ENCODE measurements around the gene PPM1H.

PPM1H gene

GRCh38 chr12:62718762-62719426 lies 216.1 kb downstream of the PPM1H start:
- intact Hi-C loops (cut with micrococcal nuclease), result no loop called here
- peaks cover 20% of the 10 kb centered on the region for H3K4me1 Mint-ChIP-seq (ENCODE audit: low read depth)
- H3K27me3 Mint-ChIP-seq, result no peaks in the 10 kb centered on the region
- no peak overlapping the region for H3K4me3 Mint-ChIP-seq
- no peaks in the 10 kb centered on the region for H3K9me3 Mint-ChIP-seq
- no peaks in the 10 kb centered on the region for H3K36me3 Mint-ChIP-seq (ENCODE audit: low read depth)
- H3K27ac Mint-ChIP-seq, result no peak overlapping the region

DNA sequence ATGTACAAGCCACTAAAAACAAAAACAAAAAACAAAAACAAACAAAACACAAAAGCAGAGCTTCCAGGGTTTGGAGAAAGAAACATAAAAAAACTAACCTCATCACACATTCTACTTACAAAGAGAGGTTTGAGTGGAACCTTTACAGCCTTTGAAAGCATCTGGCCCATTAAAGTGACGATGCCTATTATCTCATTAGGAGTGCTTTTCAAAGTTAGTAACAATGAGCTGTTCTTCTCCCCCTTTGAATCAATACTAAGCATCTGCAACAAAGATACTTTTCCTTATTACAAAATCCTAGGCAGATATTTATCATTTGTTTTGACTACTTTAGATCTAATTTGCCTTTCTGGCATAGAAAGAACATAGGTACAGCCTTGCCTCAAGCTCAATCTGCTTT lies 217.3 kb downstream of the PPM1H start:
- H3K9me3 Mint-ChIP-seq, result no peaks in the 10 kb centered on the region

GRCh38 chr12:62716866-62717525 lies 218.0 kb downstream of the PPM1H start:
- no peaks in the 10 kb centered on the region for H3K27me3 Mint-ChIP-seq
- H3K27ac Mint-ChIP-seq, result no peak overlapping the region
- H3K4me3 Mint-ChIP-seq, result no peak overlapping the region
- H3K4me1 Mint-ChIP-seq (ENCODE audit: low read depth), result peaks cover 20% of the 10 kb centered on the region
- no peaks in the 10 kb centered on the region for H3K36me3 Mint-ChIP-seq (ENCODE audit: low read depth)
- intact Hi-C loops (cut with micrococcal nuclease), result no loop called here
- no peaks in the 10 kb centered on the region for H3K9me3 Mint-ChIP-seq

More for the DNA sequence above, 217.3 kb downstream of the PPM1H start:
- Mint-ChIP-seq H3K27me3 (no peaks in the 10 kb centered on the region), H3K4me3 (no peak overlapping the region), H3K4me1 (ENCODE audit: low read depth) (peaks cover 20% of the 10 kb centered on the region), H3K27ac (no peak overlapping the region), H3K36me3 (ENCODE audit: low read depth) (no peaks in the 10 kb centered on the region)
- intact Hi-C loops (cut with micrococcal nuclease), result no loop called here

- H3K36me3 Mint-ChIP-seq (ENCODE audit: low read depth), result no peaks in the 10 kb centered on the region
- no peaks in the 10 kb centered on the region for H3K27me3 Mint-ChIP-seq
- H3K27ac Mint-ChIP-seq, result no peak overlapping the region
- no peak overlapping the region for H3K4me3 Mint-ChIP-seq
- no peaks in the 10 kb centered on the region for H3K9me3 Mint-ChIP-seq
- intact Hi-C loops (cut with micrococcal nuclease), result no loop called here
- H3K4me1 Mint-ChIP-seq (ENCODE audit: low read depth), result peaks cover 15% of the 10 kb centered on the region
Observed at GRCh38 chr12:62716037-62716436, 218.9 kb downstream of the PPM1H start.

DNA sequence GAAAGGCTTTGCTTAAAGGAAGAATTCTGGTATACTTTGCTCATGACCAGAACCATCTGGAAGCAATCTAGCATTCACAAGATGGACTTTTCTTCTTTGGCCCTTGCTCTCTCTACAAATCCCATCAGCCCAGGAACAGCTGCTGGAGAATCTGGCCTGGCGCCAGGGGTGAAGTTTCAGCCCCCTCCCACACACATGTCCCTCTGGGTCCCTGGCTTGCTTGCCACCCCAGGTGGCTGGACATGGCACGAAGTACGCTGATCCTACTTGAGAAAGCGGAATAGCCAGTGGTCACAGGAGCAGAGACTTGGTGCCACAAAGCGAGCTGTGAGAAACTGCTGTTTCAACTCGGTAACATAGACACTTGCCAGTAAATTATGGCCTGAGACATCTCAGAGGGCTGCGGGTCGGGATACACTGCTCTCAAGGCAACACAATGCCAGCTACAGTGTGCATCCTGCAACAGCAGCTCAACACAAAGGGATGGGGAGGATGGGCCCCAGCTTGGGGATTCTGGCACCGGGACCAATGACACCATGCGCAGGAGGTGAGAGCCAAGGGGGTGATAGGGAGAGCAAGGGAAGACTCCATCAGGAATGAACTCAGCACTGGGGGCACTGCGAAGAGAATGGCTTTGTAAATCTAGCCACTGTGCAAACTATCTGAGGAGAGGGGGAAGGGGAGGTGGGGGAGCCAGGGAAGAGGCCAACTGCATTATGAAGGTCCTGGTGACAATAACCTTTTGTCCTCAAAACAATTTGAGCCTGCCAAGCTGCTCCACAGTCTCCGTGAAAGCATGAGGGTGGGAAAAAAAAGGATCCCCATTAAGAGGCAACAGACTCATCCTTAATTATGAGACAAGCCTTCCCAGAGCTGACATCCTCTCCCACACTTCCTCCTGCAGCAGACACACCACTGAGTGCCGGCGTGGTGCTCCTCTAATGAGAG lies 219.9 kb downstream of the PPM1H start:
- H3K36me3 Mint-ChIP-seq (ENCODE audit: low read depth), result no peaks in the 10 kb centered on the region
- H3K4me3 Mint-ChIP-seq, result no peak overlapping the region
- no peak overlapping the region for H3K27ac Mint-ChIP-seq
- intact Hi-C loops (cut with micrococcal nuclease), result no loop called here
- H3K27me3 Mint-ChIP-seq, result no peaks in the 10 kb centered on the region
- no peaks in the 10 kb centered on the region for H3K9me3 Mint-ChIP-seq
- peaks cover 13% of the 10 kb centered on the region for H3K4me1 Mint-ChIP-seq (ENCODE audit: low read depth)

GRCh38 chr12:62714181-62714773 lies 220.7 kb downstream of the PPM1H start:
- H3K27ac Mint-ChIP-seq, result no peak overlapping the region

GRCh38 chr12:62713723-62714122 lies 221.2 kb downstream of the PPM1H start:
- Mint-ChIP-seq H3K27ac (no peak overlapping the region), H3K4me1 (ENCODE audit: low read depth) (peaks cover 24% of the 10 kb centered on the region), H3K36me3 (ENCODE audit: low read depth) (no peaks in the 10 kb centered on the region), H3K27me3 (no peaks in the 10 kb centered on the region), H3K9me3 (no peaks in the 10 kb centered on the region), H3K4me3 (no peak overlapping the region)
- intact Hi-C loops (cut with micrococcal nuclease), result no loop called here

More at GRCh38 chr12:62714181-62714773, 220.7 kb downstream of the PPM1H start:
- intact Hi-C loops (cut with micrococcal nuclease), result no loop called here
- Mint-ChIP-seq H3K9me3 (no peaks in the 10 kb centered on the region), H3K36me3 (ENCODE audit: low read depth) (no peaks in the 10 kb centered on the region), H3K27me3 (no peaks in the 10 kb centered on the region), H3K4me1 (ENCODE audit: low read depth) (peaks cover 18% of the 10 kb centered on the region), H3K4me3 (no peak overlapping the region)

- intact Hi-C loops (cut with micrococcal nuclease), result no loop called here
- H3K4me3 Mint-ChIP-seq, result no peak overlapping the region
- H3K27ac Mint-ChIP-seq, result no peak overlapping the region
- H3K36me3 Mint-ChIP-seq (ENCODE audit: low read depth), result no peaks in the 10 kb centered on the region
- H3K27me3 Mint-ChIP-seq, result no peaks in the 10 kb centered on the region
- no peaks in the 10 kb centered on the region for H3K9me3 Mint-ChIP-seq
- H3K4me1 Mint-ChIP-seq (ENCODE audit: low read depth), result peaks cover 25% of the 10 kb centered on the region
Observed at GRCh38 chr12:62712681-62713573, 222.0 kb downstream of the PPM1H start.

DNA sequence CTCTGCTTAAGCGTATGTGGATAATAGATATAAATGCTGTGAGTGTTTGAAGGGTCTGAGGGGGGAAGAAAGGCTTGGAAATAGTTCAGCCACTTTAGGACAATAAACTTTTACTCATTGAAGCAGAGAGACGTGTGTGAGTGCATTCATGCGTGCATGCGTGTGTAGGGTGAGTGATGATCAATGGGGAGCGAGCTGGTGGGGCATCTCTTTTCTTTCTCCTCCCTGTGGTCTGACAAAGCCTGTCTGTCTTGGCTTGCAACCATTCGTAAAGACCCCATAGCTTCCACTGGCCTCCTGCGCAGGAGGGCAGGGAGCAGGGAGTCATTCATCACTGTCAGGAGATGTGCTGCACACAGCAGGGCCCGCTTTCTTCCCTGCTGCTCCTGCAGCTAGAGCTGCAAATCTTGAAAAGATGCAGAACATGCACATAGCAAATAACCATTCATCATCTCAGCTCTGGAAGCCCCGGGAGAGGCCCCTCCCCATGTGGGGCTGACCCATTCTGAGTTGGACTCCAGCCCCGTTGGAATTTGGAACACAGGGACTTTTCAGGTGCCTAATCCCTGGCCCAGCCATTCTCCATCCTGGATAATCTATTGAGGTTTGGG lies 223.2 kb downstream of the PPM1H start:
- Mint-ChIP-seq H3K27ac (no peak overlapping the region), H3K36me3 (ENCODE audit: low read depth) (no peaks in the 10 kb centered on the region), H3K27me3 (no peaks in the 10 kb centered on the region), H3K4me1 (ENCODE audit: low read depth) (peaks cover 25% of the 10 kb centered on the region), H3K9me3 (no peaks in the 10 kb centered on the region), H3K4me3 (no peak overlapping the region)
- intact Hi-C loops (cut with micrococcal nuclease), result no loop called here

- H3K27ac Mint-ChIP-seq, result peak overlapping the region; percentile 56
- intact Hi-C loops (cut with micrococcal nuclease), result no loop called here
- H3K27me3 Mint-ChIP-seq, result no peaks in the 10 kb centered on the region
- peaks cover 12% of the 10 kb centered on the region for H3K4me1 Mint-ChIP-seq (ENCODE audit: low read depth)
- H3K9me3 Mint-ChIP-seq, result no peaks in the 10 kb centered on the region
- no peak overlapping the region for H3K4me3 Mint-ChIP-seq
- no peaks in the 10 kb centered on the region for H3K36me3 Mint-ChIP-seq (ENCODE audit: low read depth)
Observed at GRCh38 chr12:62709311-62709710, 225.6 kb downstream of the PPM1H start.

DNA sequence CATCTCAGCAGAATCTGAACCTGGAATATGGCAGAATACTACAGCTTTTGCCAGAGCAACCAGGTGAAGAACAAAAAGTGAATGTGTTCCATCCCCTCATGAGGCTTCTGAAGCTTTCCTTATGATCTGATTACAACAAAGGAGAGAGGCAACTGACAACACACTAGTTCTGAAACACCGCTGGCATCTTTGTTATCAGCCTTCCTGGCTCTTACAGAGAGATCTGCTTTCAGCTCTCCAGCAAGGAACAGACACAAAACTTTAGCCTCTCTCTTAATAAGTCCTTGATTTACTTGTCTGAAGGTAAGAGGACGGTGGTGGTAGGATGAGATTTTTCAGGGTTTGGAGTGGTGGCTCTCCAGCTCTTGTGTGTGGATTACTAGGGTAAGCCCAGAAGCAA lies 227.0 kb downstream of the PPM1H start:
- intact Hi-C loops (cut with micrococcal nuclease), result no loop called here
- no peak overlapping the region for H3K4me3 Mint-ChIP-seq
- H3K4me1 Mint-ChIP-seq (ENCODE audit: low read depth), result peaks cover 12% of the 10 kb centered on the region
- no peaks in the 10 kb centered on the region for H3K36me3 Mint-ChIP-seq (ENCODE audit: low read depth)
- no peaks in the 10 kb centered on the region for H3K27me3 Mint-ChIP-seq
- H3K9me3 Mint-ChIP-seq, result no peaks in the 10 kb centered on the region
- H3K27ac Mint-ChIP-seq, result no peak overlapping the region

DNA sequence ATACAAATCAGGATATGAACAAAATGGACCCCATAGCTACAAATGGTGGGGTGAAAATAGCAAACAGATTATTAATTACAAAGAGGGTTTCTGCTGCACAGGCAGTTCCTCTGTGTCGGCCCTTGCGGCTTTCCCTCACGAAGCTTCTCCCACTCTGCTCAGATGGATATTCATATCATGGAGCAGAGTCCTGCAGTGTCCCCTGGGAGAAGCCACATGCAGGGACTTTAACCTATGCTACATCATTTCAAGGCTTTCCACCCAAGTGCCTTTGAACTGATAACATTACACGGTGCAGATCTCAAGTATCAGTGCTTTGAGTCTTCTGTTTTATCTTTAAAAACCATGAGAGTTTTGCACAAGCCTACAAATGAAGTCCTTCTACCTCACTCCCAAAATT lies 229.1 kb downstream of the PPM1H start:
- H3K27ac Mint-ChIP-seq, result no peak overlapping the region
- no peaks in the 10 kb centered on the region for H3K27me3 Mint-ChIP-seq
- H3K4me3 Mint-ChIP-seq, result no peak overlapping the region
- intact Hi-C loops (cut with micrococcal nuclease), result no loop called here
- H3K4me1 Mint-ChIP-seq (ENCODE audit: low read depth), result peaks cover 12% of the 10 kb centered on the region
- H3K36me3 Mint-ChIP-seq (ENCODE audit: low read depth), result no peaks in the 10 kb centered on the region
- no peaks in the 10 kb centered on the region for H3K9me3 Mint-ChIP-seq

GRCh38 chr12:62703011-62703380 lies 232.0 kb downstream of the PPM1H start:
- no peaks in the 10 kb centered on the region for H3K9me3 Mint-ChIP-seq
- H3K4me3 Mint-ChIP-seq, result no peak overlapping the region
- intact Hi-C loops (cut with micrococcal nuclease), result no loop called here
- no peak overlapping the region for H3K27ac Mint-ChIP-seq
- H3K4me1 Mint-ChIP-seq (ENCODE audit: low read depth), result no peaks in the 10 kb centered on the region
- no peaks in the 10 kb centered on the region for H3K36me3 Mint-ChIP-seq (ENCODE audit: low read depth)
- H3K27me3 Mint-ChIP-seq, result no peaks in the 10 kb centered on the region
